8988T (cell line): ENCODE results near the gene TPSD1.

Source experiments
- DNase-seq: peaks from one replicate; pipeline ENCODE4 v3.0.0; 2011

The TPSD1 gene

DNA sequence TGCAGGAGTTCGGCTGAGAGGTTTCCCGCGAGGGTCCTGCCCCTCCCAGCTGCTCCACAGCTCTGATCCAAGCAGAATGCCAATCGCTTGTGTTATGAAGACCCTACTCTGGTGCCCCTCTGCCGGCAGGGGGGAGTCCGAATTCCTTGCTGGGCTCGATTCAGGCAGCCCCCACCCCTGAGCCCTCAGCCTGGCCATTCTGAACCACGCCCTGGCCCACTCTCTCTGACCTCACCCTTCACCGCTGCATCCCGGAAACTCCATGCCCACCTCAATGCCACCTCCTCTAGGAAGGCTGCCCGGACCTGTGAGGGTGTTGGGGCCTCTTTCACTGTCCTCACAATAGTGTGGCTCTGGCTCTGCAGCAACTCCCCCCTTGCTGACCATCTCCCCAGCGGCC, 45.7 kb downstream of the TPSD1 start:
- DNase-seq, result no peak

- no peak for DNase-seq
These were observed 50.0 kb downstream of the TPSD1 start for GRCh38 chr16:1305823-1306222.

GRCh38 chr16:1306334-1306733, 50.5 kb downstream of the TPSD1 start:
- DNase-seq, result no peak

DNA sequence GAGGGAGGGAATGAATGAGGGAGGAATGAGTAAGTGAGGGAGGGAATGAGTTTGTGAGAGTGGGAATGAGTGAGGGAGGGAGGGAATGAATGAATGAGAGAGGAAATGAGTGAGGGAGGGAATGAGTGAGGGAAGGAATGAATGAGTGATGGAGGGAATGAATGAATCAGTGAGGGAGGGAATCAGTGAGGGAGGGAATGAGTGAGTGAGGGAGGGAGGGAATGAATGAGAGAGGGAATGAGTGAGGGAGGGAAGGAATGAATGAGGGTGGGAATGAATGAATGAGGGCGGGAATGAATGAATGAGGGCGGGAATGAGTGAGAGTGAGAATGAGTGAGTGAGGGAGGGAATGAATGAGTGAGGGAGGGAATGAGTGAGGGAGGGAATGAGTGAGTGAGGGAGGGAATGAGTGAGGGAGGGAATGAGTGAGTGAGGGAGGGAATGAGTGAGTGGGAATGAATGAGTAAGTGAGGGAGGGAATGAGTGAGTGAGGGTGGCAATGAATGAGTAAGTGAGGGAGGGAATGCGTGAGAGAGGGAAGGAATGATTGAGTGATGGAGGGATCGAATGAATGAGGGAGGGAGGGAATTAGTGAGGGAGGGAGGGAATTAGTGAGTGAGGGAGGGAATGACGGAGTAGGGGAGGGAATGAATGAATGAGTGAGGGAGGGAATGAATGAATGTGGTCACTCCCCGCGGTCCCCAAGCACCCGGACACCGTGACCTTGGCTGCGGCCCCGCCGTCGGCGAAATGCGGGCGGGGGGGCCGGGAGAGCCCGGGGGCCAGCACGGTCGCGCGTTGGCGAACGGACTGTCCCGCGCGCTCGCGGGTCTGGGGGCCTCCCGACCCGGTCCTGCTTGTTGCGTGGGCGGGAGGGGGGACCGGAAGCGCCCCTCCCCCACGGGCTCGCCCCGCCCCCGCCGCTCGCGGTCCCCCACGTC, 52.4 kb downstream of the TPSD1 start:
- no peak for DNase-seq
